ENCODE measurements around the gene TNFRSF1B.

TNFRSF1B gene

DNA sequence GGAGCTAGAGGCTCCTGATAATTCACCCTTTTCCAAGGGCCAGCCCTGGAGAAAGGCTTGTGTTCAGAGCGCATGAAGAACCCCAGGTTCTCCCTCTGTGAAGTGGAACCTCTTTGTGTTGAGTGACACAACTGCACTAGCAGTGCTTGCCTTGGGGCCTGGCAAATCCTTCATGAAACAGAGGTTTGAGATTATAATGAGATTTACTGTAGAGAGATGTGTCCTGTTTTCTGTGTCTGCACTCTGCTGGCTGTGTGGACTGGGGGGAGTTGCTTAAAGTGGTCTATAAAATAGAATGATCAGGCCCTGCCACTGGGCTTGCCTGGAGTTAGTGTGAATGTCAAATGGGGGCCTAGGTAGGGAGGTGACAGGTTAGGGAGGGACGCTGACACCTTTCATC lies 11.5 kb upstream of the TNFRSF1B start:
- no peak overlapping the region for H3K27ac ChIP-seq (ENCODE audit: low read depth, low read length)
- H4K20me1 ChIP-seq (ENCODE audit: control insufficient read depth, insufficient read depth, low read depth, low read length) = no peaks in the 10 kb centered on the region
- H3K27me3 ChIP-seq (ENCODE audit: control insufficient read depth, low read length) = peaks cover 3% of the 10 kb centered on the region; the same call in 1 of the 2 replicates
- H3K4me2 ChIP-seq (ENCODE audit: low read length) = no peak overlapping the region
- no peaks in the 10 kb centered on the region for H3K36me3 ChIP-seq (ENCODE audit: control insufficient read depth, low read length)
- H3K4me1 ChIP-seq (ENCODE audit: control insufficient read depth, low read length) = peaks cover 47% of the 10 kb centered on the region
- peaks cover 20% of the 10 kb centered on the region for H3F3A ChIP-seq (ENCODE audit: control insufficient read depth, insufficient read depth)
- no peaks in the 10 kb centered on the region for H3K79me2 ChIP-seq (ENCODE audit: control insufficient read depth, low read length)
- H3K9me3 ChIP-seq (ENCODE audit: control insufficient read depth, insufficient read depth, low read length) = no peaks in the 10 kb centered on the region
- H3K4me3 ChIP-seq (ENCODE audit: low read length) = no peak overlapping the region
- TF ChIP-seq CTCF (IDR thresholded peaks at IDR 0.05; ENCODE audit: low read depth, low read length, poor library complexity, severe bottlenecking) = no peak
- TF ChIP-seq EZH2phosphoT487 (IDR thresholded peaks at IDR 0.05; ENCODE audit: borderline replicate concordance, low read length) = no peak
- no peaks in the 10 kb centered on the region for H3K9me2 ChIP-seq (replicated peaks; ENCODE audit: control insufficient read depth, low read length)

DNA sequence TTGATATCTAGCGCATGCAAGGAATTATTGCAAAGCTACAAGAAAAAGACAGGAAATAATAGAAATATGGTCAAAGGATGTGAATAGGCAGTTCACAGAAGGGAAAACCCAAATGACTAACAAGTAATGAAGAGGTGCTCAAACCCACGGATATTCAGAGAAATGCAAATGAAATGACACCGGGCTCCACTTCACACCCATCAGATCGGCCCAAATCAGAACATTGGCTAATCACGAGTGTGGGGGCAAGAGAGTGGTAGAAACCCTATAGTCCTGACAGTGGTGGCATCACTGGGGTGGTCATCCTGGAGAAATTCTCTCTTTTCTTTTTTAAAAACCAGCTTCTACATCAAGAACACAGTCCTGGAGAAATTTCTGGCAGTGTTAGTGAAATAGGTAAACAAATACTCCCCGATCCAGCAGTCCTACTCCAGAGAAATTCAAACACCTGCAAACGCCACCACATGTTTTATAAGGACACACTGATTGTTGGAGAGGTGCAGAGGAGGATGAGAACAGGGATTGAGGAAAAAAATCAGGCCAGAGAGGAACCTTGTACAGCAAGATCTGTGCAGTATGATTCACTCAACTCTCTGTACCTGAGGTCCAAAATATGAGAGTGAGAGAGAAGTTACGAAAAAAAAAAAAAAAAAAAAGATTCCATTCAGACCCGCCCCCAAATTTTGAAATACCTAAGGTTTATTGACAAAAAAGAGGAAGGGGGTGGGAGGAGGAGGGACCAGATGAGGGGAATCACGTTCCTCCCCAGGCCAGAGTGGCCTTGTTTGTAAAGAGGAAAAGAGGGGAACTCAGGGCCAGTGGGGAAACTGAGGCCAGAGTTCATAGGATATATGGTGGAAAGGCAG lies 9.2 kb upstream of the TNFRSF1B start:
- Histone ChIP-seq H3F3A (ENCODE audit: control insufficient read depth, insufficient read depth) (peaks cover under 1% of the 10 kb centered on the region; the same call in 1 of the 2 replicates), H3K9me3 (ENCODE audit: control insufficient read depth, insufficient read depth, low read length) (no peaks in the 10 kb centered on the region), H3K27me3 (ENCODE audit: control insufficient read depth, low read length) (peaks cover 10% of the 10 kb centered on the region; the same call in 1 of the 2 replicates), H3K4me3 (ENCODE audit: low read length) (no peak overlapping the region), H3K4me2 (ENCODE audit: low read length) (peak overlapping the region; percentile 3; the same call in 1 of the 2 replicates), H3K27ac (ENCODE audit: low read depth, low read length) (no peak overlapping the region), H3K4me1 (ENCODE audit: control insufficient read depth, low read length) (peaks cover 42% of the 10 kb centered on the region), H3K36me3 (ENCODE audit: control insufficient read depth, low read length) (no peaks in the 10 kb centered on the region), H3K9me2 (replicated peaks; ENCODE audit: control insufficient read depth, low read length) (no peaks in the 10 kb centered on the region), H4K20me1 (ENCODE audit: control insufficient read depth, insufficient read depth, low read depth, low read length) (no peaks in the 10 kb centered on the region), H3K79me2 (ENCODE audit: control insufficient read depth, low read length) (no peaks in the 10 kb centered on the region)
- TF ChIP-seq CTCF (IDR thresholded peaks at IDR 0.05; ENCODE audit: low read depth, low read length, poor library complexity, severe bottlenecking) = no peak
- TF ChIP-seq EZH2phosphoT487 (IDR thresholded peaks at IDR 0.05; ENCODE audit: borderline replicate concordance, low read length) = no peak

- Histone ChIP-seq H3K4me2 (ENCODE audit: low read length) (no peak overlapping the region), H3K36me3 (ENCODE audit: control insufficient read depth, low read length) (no peaks in the 10 kb centered on the region), H3K79me2 (ENCODE audit: control insufficient read depth, low read length) (no peaks in the 10 kb centered on the region), H3K4me3 (ENCODE audit: low read length) (no peak overlapping the region), H3K27ac (ENCODE audit: low read depth, low read length) (no peak overlapping the region), H3K27me3 (ENCODE audit: control insufficient read depth, low read length) (peaks cover 14% of the 10 kb centered on the region; the same call in 1 of the 2 replicates), H4K20me1 (ENCODE audit: control insufficient read depth, insufficient read depth, low read depth, low read length) (no peaks in the 10 kb centered on the region), H3K9me3 (ENCODE audit: control insufficient read depth, insufficient read depth, low read length) (no peaks in the 10 kb centered on the region), H3K4me1 (ENCODE audit: control insufficient read depth, low read length) (peaks cover 33% of the 10 kb centered on the region), H3F3A (ENCODE audit: control insufficient read depth, insufficient read depth) (no peaks in the 10 kb centered on the region), H3K9me2 (replicated peaks; ENCODE audit: control insufficient read depth, low read length) (no peaks in the 10 kb centered on the region)
- TF ChIP-seq CTCF (IDR thresholded peaks at IDR 0.05; ENCODE audit: low read depth, low read length, poor library complexity, severe bottlenecking) (no peak), EZH2phosphoT487 (IDR thresholded peaks at IDR 0.05; ENCODE audit: borderline replicate concordance, low read length) (no peak)
Measured at GRCh38 chr1:12158357-12159092, 8.3 kb upstream of the TNFRSF1B start.

All from DOHH2 (cell line).